SIG-M5 treated with dmso at 0.1 percent for 504 hours (cell line): ENCODE results near the gene PTRH2.

Experiments
- DNase-seq: peaks from one replicate; lab custom pipeline; 2025; ENCODE audit not compliant: unreplicated experiment; lab: John Stamatoyannopoulos, UW

The PTRH2 gene

DNA sequence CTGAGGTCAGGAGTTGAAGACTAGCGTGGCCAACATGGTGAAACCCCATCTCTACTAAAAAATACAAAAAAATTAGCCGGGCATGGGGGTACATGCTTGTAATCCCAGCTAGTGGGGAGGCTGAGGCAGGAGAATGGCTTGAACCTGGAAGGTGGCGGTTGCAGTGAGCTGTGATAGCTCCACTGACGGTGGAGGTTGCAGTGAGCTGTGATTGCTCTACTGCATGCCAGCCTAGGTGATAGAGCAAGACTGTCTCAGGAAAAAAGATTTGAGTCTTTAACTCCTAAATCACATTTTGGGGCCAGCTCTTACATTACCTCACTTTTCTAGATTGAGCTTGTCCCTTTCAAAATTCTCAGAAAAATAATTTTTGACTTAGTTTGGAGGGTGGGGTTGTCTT is 15.4 kb upstream of the PTRH2 start:
- no peak for DNase-seq

DNA sequence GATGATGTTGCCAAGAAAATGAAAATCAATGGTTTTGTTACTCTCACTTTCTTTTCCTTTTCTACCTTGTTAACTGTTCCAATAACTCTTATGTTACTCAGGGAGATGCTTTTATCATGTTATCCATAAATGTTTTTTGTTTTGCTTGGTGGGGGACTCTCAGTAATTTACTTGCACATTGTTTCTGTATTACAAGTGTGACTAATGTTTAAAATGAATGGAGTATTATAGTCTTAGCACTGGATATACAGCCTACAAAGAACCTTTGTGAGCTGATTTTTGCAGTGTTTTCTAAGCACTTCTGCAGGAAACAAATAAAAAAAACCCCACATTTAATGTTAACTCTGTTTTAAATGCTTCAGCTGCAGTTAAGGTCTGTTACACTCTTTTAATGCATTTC is 12.3 kb upstream of the PTRH2 start:
- DNase-seq: no peak

DNA sequence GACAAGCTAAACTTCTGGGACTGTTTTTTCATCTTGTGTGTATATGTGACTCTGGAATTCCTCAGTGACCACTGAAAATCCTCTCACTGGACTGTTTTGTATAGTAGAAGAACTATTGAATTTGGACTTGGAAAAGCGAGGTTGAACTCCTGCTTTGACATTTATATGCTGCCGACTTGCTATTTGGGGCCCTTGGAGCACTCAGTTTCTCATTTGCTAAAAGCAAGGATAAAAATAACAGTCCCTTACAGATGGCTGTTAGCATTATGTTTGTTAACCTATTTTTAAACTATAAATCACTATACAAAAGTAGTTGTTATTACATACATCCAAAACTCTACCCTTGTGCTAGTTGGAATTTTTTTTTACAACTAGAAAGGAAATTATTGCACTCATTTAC is 9.2 kb upstream of the PTRH2 start:
- DNase-seq: no peak

DNA sequence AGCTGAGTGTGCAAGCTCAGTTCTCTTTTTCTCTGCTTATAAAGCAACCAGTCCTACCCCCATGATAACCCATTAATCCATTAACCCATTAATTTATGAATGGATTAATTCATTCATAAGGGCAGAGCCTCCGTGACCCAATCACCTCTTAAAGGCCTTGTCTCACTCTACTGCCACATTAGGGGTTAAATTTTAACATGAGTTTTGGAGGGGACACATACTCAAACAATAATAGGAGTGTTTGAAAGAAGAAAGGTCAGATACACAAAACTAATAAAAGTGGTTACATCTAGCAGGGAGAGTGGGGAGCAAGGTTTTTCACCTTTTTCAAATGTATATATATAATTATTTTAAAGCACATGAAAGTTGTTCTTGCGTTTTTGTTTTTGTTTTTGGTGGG is 7.0 kb upstream of the PTRH2 start:
- DNase-seq: no peak

DNA sequence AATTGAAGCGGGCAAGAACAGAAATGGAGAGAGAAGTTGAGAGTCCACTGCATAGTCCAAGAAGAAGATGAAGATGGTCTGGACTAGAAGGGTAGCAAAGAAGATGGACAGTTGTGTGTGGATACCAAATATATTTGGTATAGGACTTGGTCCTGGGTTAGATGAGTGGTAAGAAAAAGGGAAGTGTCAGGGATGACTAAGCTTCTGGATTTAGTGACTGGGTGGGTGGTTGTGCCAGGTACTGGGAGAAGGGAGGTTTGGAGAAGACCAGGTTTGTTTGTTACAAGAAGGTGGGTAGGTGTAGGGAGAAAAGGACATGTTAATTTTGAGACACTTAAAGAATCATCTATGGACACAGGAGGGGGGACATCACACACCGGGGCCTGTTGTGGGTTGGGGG is 5.6 kb upstream of the PTRH2 start:
- DNase-seq: peak; percentile 68

DNA sequence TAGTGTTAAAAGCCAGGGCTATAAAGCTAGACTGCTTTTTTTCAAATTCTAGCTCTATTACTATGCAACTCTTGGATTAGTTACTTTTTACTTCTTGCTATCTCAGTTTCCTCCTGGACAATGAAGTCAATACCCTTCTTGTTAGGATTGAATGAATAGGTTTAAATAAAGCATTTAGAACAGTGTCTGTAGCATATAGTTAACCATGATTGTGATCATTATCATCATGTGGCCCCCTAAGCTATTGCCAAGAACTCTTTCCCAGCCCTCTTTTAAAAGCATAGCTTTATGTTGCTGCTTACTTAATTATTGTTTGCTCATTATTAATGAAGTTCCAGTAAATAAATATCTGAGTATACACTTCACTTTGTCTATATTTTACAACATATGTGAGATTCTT is 4.7 kb upstream of the PTRH2 start:
- no peak for DNase-seq

DNA sequence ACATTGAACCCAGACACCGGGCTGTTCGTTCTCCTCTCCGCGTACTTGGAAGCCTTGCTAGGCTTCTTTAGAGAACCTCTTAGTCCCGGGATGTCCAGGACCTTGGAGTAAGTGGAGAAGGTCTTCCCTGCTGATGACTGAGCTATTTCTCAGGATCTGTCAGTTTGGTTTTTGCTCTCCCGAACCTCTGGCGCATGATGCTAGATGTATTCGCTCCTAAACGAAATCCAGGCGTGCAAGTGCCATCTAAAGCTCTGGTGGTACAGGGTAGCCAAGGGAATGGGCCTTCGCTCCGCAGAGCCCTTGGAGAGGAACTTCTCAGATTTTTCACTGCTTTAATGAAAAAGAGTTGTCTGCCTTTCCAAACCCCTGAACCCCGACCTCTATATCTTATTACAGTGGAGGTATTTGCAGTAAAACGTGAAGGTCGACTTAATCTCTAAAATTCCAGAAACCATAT is 771 bp upstream of the PTRH2 start:
- peak; percentile 34 for DNase-seq

DNA sequence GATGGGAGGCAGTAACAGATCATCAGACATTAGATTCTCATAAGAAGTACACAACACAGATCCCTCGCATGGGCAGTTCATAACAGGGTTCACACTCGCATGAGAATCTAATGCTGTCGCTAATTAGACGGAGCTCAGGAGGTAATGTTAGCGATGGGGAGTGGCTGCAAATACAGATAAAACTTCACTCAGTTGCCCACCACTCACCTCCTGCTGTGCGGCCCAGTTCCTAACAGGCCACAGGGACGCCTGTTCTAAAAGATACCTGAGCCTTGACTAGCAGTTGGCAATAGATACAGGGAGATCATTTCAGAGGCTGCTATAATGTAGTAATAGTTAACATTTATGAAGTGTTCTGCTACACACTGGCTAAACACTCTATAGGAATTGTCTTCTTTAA is 4.9 kb downstream of the PTRH2 start:
- no peak for DNase-seq

DNA sequence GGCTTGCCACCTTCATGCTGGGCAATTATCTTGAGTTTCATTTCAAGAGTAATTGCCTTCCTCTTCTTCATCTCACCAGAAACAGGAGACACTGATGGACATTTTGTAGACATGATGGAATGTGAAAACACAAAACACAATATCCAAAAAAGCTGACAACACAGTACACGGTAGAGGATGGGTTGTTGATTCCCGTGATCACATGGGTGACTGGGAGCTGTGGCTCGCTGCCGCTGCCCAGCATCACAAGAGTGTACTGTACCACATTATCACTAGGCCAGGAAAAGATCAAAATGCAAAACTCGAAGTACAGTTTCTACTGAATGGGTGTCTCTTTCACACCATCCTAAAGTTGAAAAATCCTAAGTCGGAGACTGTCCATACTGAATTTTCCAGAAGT is 7.4 kb downstream of the PTRH2 start:
- DNase-seq: no peak

DNA sequence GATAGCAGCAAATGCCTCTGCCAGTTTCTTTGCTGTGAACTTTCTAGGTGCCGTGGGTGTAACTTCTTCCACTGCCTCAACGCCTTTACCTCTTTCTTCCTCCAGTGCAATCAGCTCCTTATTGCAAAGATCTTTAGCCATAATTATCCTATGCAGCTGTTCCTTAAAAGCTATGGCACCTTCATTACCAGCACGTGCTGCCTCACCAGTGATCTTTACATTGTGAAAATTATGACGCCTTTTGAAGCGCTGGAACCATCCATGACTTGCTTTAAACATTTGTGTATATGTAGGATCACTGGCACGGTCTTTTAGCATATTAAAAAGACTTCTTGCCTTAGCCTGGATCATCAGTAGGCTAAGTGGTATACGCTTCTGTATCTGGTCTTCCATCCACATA is 8.0 kb downstream of the PTRH2 start:
- DNase-seq: no peak

DNA sequence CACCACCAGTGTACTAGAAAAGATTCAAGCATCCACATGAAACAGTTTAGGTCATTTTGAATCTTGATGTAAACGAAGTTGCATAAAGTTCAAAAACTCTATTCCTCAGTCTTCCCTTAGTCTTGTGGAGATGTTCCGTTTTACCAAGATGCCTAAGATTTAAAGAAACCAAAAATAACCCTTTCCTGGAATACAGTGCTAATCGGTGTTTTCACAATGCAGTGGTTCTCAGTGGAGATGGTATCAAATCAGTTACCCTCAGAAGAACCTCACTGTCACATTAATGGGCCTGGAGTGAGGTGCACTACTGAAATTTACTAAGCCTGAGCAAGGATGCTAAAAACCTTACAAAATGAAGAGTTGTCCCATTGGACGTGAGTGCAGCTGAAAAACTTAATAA is 9.1 kb downstream of the PTRH2 start:
- no peak for DNase-seq

DNA sequence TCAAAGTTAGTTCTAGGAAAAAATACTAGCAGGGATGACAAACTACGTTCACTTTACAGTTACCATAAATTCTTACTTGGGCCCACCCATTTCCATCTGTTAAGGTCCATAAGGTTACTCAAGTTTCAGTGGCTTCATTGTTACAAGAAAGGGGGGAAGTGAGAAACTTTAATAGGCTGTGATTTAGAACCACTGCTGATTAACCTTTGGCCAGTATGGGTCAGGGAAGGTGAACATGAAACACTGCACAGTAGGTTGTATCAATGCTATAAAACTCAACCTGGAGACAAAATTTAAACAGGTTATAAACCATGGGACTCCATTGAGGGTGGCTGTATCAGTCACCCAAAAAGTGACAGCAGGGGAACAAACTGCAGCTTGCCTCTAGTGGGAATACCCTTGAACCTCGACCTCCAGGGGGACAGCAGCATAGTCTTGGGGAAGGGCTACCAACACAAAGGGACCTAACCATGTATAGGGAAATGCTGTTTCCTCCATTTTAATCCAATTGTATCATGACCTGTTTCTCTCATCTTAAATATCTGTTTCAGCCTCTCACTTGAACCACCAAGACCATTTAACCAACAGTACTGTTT is 10.4 kb downstream of the PTRH2 start:
- DNase-seq: no peak

DNA sequence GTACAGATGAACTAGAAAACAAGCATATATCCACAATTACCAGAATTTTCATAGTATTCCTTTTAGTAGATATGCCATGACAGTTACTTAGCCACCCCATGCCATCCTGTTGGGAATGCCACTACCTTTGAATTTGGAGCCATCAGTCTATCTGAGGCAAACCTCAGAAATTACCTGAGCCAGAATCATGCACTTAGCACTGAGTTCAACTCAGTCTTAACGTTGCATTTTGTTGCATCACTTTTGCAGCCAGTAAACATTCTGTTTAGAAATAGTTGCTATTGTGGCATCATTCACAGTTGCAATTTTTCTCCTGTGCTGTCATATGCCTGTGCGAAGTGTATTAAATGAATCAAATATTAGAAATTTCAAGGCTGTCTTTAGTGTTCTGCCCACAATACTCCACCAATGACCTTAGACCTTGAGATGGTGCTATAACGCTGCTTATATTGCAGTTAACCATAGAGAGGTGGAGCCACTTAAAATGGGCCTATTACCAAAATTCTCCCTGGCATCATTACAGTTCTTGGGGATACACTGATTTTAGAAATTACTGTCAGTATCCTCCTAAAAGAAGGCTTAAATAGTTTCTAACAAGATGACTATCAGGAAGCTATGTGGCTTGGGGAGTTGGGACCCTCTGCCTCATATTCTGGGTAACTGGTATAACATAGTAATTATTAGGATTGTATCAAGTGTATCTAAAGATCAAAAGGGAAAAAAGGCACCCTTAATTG is 11.1 kb downstream of the PTRH2 start:
- DNase-seq: no peak

DNA sequence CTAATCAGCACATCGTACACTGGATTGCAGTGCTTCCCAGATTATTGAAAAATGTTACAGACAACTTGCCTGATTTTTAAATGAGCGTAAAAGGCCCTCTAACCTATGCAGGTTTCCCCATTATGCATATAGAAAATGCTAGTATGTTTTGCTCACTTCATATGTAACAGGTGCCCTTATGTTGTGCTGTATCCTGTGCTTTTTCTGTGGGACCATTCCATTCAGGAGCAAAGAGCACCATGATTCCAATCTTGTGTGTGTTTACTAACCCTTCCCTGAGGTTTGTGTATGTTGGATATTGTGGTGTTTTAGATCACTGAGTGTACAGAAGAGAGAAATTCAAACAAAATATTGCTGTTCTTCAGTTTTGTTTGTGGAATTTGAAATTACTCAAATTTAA is 12.9 kb downstream of the PTRH2 start:
- DNase-seq: no peak

DNA sequence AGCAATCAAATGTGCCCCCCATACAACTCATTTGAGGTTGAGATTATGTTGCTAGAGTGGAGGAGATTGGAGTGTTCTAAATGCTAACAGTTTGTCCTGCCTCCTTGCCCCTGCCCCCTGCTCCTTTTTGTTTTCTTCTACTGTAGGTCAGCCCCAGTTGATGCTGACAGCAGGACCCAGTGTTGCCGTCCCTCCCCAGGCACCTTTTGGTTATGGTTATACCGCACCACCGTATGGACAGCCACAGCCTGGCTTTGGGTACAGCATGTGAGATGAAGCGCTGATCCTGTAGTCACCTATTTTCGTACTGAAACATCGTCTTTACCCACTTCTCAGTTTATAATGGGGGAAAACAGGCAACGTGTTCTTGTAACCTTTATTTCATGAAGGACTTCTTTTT is 13.6 kb downstream of the PTRH2 start:
- no peak for DNase-seq

DNA sequence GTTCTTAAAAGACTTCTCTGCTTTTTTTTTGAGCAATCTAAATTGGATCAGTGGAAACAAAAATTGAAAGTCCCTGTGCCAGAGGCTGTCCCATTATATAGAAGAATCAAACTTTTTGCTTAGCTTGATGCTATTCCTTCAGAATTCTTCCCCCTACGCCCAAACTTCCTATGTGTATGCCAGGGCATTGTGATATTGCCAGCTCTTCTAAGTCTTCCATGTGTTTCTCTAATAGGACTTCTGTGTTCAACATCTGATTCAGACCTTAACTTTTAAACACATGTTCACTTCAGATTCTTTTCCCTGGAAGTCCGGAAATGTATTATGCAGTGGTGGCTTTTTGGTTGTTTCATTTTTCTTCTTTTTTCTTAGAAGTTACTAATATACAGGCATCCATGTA is 18.7 kb downstream of the PTRH2 start:
- DNase-seq: no peak

DNA sequence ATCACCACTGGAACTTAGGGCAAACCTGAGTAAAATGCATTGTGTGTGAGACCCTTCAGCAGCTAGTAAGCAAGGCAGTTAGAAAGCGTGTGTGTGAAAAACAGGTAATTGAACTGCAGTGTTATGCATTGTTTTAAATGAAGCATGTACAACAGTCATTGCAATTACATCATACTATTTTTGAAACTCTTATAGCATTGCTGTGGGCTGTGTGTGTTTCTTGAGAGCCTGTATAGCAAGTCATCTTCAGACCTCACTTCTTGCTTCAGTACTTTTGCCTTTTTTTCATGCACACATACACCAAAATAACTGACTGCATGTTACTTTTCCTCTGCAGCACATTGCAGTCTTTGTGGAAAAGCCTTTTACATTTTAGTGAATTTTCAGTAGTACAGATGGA is 19.2 kb downstream of the PTRH2 start:
- no peak for DNase-seq

DNA sequence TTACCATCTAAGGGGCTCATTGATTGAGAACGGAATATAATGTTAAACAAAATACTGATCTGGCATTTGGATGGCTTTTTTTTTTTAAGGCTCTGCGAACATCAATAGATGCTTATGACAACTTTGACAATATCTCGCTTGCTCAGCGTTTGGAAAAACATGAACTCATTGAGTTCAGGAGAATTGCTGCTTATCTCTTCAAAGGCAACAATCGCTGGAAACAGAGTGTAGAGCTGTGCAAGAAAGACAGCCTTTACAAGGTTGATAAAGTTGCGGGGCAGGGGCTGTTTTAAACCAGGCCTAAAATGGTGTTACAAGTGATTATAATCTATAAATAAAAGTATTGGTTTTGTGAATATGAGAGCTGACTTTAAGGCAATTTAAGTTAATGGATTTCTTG is 22.3 kb downstream of the PTRH2 start:
- DNase-seq: no peak

DNA sequence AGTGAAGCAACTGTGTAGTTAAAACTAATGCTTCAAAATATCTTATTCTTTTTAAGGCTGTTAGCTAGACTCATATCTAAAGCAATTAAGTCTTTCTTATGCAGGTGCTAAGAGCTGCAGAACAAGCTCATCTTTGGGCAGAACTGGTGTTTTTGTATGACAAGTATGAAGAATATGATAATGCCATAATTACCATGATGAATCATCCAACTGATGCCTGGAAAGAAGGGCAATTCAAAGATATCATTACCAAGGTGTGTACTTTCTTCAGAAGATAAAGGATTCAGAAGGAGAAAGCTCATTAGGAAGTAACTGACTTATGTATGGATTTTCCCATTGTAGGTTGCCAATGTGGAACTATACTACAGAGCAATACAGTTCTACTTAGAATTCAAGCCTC is 23.9 kb downstream of the PTRH2 start:
- DNase-seq: no peak

DNA sequence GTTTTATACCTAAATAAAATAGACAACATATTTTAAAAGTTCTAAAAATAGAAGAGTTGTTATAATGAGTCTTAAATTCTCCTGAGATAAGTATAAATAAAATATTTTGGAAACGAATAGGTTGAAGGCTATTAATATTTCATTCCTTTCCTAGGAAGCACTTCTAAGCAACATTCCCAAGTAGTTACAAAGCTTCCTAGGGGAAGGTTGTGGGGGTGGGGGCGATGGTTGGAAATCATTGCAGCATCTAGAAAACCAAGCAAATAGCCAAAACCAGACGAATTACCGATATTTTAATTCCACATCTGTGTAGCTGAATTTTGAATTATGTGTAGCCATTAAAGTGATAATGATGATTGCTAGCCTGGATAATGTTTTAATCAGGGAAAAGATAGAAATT is 26.9 kb downstream of the PTRH2 start:
- DNase-seq: no peak

DNA sequence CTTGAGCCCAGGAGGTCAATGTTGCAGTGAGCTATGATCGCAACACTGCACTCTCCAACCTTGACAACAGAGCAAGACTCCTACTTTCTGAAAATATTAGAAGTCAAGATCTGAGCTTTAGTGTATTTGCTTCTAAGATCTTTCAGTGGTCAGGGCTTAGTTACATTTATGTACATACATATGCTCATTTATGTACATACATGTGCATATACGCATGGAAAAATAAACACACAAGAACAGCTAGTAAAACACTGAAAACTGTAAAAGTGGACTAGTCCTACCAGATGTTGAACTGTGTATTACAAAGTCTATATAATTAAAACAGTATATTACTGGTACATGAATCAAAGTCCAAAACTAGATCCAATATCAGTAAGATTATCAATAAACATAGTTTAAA is 28.3 kb downstream of the PTRH2 start:
- DNase-seq: no peak

DNA sequence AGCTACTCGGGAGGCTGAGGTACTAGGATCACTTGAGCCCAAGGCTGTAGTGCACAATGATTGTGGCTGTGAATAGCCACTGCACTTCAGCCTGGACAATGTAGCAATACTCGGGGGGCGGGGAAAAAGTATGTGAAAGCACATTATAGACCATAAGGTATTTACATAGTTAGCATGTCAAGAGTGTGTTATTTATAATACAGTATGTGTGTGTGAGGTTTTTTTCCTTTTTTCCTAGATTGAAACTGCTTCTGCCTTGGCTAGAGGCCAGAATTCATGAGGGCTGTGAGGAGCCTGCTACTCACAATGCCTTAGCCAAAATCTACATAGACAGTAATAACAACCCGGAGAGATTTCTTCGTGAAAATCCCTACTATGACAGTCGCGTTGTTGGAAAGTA is 30.5 kb downstream of the PTRH2 start:
- no peak for DNase-seq

DNA sequence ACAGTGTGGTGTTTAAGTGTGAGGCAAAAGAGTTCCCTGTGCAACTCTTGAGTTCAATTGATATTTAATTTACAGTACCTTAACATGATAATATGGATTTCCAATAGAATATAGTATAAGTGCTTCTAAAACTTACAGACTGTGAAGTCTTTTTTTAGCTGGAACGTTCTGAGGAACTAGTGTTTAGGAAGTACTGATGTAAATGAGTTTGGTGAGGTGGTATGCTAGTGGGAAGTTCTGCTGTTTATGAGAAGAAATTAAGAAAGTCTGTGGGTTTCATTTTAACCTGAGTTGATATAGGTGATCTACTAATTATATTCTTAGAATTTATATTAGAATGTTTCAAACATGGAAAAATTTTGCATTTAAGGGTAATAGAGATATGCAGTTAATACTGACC is 32.0 kb downstream of the PTRH2 start:
- no peak for DNase-seq
